Panc1 (cell line): ENCODE measurements around the gene BRAF.

Experiments used
- TCF7L2 ChIP-seq: IDR thresholded peaks from 2 replicates; pipeline ENCODE4 v1.6.1; 2011; ENCODE audit warnings: mild to moderate bottlenecking, low read depth, low read length, inconsistent platforms
- TF ChIP-seq, protein P1 (sequence below), 2 experiments: IDR thresholded peaks; 2 replicates each; pipeline ENCODE4 v1.6.1; 2011 to 2012; ENCODE audit warnings: low read depth in 2 of 2, control low read depth in 1 of 2, low read length in 1 of 2, mild to moderate bottlenecking in 1 of 2, moderate library complexity in 1 of 2; ENCODE audit not compliant: insufficient read depth in 1 of 2

DNA sequence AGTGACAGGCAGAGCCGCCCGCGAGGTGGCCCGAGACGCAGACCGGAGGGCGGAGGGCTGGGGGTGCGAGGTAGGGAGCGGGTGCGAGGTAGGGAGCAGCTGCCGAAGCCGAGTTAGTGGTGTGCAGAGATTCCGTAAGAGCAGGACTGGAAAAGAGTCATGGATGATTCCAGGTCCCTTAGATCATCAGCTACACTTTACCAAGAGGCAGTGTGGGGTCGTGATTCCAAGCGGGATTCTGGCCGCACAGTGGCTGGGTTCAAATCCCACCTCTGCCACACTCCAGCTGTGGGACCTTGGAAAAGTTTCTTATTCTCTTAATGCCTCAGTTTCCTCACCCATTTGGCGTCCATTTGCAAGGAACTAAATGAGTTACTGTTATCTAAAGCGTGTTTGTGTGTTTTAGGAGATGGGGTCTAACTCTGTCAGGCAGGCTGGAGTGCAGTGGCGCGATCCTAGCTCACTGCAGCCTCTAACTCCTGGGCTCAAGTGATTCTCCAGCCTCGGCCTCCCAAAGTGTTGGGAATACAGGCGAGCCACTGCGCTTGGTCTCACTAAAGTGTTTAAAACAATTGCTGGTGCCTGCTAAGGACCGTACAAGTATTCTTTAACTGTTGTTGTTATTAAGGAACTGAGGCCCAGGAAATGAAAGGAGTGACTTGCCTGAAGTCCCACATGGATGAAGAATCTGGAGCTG, 227.1 kb downstream of the BRAF start:
- TF ChIP-seq, protein P1, sequence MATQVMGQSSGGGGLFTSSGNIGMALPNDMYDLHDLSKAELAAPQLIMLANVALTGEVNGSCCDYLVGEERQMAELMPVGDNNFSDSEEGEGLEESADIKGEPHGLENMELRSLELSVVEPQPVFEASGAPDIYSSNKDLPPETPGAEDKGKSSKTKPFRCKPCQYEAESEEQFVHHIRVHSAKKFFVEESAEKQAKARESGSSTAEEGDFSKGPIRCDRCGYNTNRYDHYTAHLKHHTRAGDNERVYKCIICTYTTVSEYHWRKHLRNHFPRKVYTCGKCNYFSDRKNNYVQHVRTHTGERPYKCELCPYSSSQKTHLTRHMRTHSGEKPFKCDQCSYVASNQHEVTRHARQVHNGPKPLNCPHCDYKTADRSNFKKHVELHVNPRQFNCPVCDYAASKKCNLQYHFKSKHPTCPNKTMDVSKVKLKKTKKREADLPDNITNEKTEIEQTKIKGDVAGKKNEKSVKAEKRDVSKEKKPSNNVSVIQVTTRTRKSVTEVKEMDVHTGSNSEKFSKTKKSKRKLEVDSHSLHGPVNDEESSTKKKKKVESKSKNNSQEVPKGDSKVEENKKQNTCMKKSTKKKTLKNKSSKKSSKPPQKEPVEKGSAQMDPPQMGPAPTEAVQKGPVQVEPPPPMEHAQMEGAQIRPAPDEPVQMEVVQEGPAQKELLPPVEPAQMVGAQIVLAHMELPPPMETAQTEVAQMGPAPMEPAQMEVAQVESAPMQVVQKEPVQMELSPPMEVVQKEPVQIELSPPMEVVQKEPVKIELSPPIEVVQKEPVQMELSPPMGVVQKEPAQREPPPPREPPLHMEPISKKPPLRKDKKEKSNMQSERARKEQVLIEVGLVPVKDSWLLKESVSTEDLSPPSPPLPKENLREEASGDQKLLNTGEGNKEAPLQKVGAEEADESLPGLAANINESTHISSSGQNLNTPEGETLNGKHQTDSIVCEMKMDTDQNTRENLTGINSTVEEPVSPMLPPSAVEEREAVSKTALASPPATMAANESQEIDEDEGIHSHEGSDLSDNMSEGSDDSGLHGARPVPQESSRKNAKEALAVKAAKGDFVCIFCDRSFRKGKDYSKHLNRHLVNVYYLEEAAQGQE (IDR thresholded peaks at IDR 0.05; ENCODE audit: insufficient read depth in 1 of 2, low read depth in 2 of 2, low read length in 1 of 2) = no peak
- TF ChIP-seq TCF7L2 = no peak
